Activated naive CD8-positive, alpha-beta T cell (primary cell): Measurements from ENCODE around the gene RXFP4.
"Not testable (repeated sequence)": the region's sequence is repeated elsewhere in the genome, so short reads cannot be mapped to it uniquely, and the experiment has no call there.

Experiments used
- H3K27ac Mint-ChIP-seq: one replicate; pipeline ENCODE4 v1.8.0; 2021; ENCODE audit warnings: mixed read lengths
- H3K27me3 Mint-ChIP-seq: one replicate; pipeline ENCODE4 v1.8.0; 2021; ENCODE audit warnings: mixed read lengths
- H3K36me3 Mint-ChIP-seq: one replicate; pipeline ENCODE4 v1.8.0; 2021; ENCODE audit warnings: mixed read lengths
- H3K4me1 Mint-ChIP-seq: one replicate; pipeline ENCODE4 v1.8.0; 2021; ENCODE audit warnings: low read depth, mixed read lengths
- H3K4me3 Mint-ChIP-seq: one replicate; pipeline ENCODE4 v1.8.0; 2021; ENCODE audit warnings: mild to moderate bottlenecking, mixed read lengths
- H3K9me3 Mint-ChIP-seq: one replicate; pipeline ENCODE4 v1.8.0; 2021; ENCODE audit warnings: low read depth, mixed read lengths

The RXFP4 gene

DNA sequence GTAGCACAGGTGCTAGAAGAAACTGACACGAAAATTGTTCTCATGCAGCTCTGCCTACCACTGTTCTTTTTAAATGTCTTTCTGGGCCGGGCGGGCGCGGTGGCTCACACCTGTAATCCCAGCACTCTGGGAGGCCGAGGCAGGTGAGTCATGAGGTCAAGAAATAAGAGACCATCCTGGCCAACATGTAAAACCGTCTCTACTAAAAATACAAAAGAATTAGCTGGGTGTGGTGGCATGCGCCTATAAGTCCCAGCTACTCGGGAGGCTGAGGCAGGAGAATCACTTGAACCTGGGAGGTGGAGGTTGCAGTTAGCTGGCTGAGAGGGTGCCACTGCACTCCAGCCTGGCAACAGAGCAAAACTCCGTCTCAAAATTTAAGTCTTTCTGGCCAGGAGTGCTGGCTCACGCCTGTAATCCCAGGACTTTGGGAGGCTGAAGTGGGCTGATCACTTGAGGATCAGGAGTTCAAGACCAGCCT lies 29.3 kb upstream of the RXFP4 start:
- Mint-ChIP-seq H3K4me1 (peaks cover 26% of the 10 kb centered on the region), H3K27me3 (no peaks in the 10 kb centered on the region), H3K9me3 (no peaks in the 10 kb centered on the region), H3K27ac (peak overlapping the region; percentile 93), H3K4me3 (peak overlapping the region; percentile 91), H3K36me3 (peaks cover 9% of the 10 kb centered on the region)

DNA sequence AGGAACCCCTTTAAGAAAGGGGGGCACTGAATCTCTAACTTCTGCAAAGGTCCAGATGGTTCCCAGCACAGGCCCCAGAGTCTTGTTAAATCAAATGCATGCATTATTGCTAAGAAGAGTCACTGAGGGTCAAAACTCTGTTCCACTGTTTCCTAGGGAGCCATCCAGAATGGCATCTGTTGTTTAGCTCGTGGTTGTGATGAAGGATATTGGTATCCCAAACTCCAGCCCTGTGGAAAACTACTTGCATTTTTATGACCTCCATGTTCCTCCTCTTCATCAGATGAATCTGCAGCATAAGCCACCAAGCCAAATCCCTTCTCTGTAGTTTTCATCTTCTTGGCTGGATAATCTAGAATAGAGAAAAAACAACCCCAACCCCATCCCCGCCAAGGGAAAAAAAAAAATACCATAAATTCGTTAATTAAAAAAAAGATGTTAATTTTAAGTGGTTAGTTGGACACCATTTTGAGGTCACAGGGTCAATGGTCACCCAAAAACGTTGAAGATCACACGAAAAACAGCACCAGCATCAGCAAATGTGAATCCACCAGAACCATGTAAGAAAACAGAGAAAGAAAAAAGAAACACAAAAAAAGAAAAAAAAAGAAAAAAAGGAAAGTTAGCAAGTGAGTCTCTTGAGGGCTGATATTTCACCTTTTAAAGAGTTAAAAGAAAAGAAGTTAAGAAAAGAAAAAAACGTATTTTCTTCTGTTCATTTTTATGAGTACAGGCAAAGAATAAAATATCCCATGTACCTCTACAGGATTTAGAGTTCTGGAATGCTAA lies 27.3 kb upstream of the RXFP4 start:
- peaks cover 9% of the 10 kb centered on the region for H3K36me3 Mint-ChIP-seq
- no peak overlapping the region for H3K4me3 Mint-ChIP-seq
- peak overlapping the region; percentile 68 for H3K27ac Mint-ChIP-seq
- H3K4me1 Mint-ChIP-seq, result peaks cover 23% of the 10 kb centered on the region
- H3K9me3 Mint-ChIP-seq, result no peaks in the 10 kb centered on the region
- H3K27me3 Mint-ChIP-seq, result no peaks in the 10 kb centered on the region

DNA sequence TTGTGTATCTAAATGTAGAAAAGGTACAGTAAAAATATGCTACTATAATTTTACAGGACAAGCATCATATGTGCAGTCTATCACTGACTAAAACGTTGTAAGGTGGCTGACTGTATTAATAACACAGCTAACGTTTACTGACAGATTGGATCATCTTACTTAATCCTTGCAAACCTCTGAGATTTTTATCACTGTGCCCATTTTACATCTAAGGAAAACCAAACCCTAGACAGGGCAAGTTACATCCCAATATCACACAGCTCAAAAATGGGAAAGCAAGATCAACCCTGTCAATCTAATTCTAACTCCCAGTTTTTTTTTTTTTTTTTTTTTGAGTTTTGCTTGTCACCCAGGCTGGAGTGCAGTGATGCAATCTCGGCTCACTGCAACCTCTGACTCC lies 22.8 kb upstream of the RXFP4 start:
- peaks cover 4% of the 10 kb centered on the region for H3K4me1 Mint-ChIP-seq
- no peaks in the 10 kb centered on the region for H3K9me3 Mint-ChIP-seq
- peak overlapping the region; percentile 22 for H3K27ac Mint-ChIP-seq
- H3K4me3 Mint-ChIP-seq, result no peak overlapping the region
- H3K36me3 Mint-ChIP-seq, result peaks cover 6% of the 10 kb centered on the region
- no peaks in the 10 kb centered on the region for H3K27me3 Mint-ChIP-seq

DNA sequence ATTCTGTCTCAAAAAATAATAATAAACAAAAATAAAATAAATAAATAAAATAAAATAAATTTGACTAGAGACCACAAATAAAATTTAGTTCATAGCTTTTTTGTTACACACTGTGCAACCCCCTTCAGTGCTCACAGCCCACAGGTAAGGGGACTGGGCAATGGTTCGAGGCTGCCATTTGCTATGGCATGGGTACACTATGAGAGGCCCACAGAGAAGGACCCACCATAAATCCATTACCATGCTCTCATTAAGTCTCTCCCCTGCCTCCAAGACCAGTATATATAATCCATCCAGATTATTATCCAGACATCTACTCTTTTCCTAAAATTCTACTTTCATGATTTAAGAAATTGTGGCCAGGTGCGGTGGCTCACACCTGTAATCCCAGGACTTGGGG lies 21.6 kb upstream of the RXFP4 start:
- Mint-ChIP-seq H3K36me3 (peaks cover 4% of the 10 kb centered on the region), H3K4me3 (no peak overlapping the region), H3K27ac (no peak overlapping the region), H3K27me3 (no peaks in the 10 kb centered on the region), H3K9me3 (no peaks in the 10 kb centered on the region), H3K4me1 (peaks cover 4% of the 10 kb centered on the region)

DNA sequence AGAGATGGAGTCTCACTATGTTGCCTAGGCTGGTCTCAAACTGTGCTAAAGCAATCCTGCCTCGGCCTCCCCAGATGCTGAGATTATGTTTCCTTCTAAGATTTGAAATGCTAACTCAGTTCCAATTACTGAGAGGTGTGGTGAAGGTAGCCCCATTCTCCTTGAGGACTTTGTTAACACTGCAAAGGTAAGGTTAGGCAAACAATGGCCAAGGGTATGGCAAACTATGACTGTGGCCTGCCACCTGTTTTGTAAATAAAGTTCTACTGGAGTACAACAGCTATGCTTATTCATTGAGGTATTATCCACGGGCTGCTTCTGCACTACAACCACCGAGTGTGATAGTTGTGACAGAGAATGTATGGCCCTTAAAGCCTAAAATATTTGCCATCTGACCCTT lies 20.7 kb upstream of the RXFP4 start:
- Mint-ChIP-seq H3K36me3 (peaks cover 6% of the 10 kb centered on the region), H3K27ac (no peak overlapping the region), H3K27me3 (no peaks in the 10 kb centered on the region), H3K4me1 (peaks cover 4% of the 10 kb centered on the region), H3K4me3 (no peak overlapping the region), H3K9me3 (no peaks in the 10 kb centered on the region)

DNA sequence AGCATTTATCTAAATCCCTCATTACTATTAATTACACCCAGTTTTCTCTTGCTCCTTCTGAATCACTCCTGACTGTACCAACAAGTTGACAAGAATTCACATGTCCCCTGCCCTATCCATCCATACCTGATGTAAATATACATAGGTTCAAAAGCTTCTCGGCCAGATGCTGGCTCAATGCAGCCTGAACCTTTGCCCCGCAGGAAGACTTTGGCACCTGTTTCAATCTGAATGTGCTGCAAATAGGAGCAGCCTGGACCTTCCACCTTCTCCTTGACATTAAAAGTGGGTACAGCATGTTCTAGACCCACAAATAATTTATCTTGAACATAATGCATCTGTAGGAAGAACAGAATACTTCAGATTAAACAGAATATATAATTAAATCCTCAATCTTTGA lies 15.9 kb upstream of the RXFP4 start:
- H3K27ac Mint-ChIP-seq, result no peak overlapping the region
- H3K4me3 Mint-ChIP-seq, result no peak overlapping the region

DNA sequence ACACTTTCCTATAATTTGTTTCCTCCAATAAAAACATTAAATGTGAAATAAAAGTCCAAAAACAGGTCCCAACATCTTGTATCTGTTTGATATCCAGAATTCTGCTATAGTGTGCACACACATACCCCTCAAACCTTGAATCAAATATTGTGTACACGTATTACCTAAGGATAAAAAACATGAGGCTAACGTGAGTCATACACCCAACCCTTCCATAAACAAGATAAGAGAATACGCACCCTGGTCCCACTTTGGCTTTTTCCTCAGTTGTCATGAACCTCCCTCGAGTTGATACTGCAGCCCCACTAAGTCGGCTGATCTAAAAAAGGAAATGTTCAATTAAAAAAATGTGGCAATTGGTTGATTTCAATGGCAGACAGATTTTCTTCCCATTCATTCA lies 12.4 kb upstream of the RXFP4 start:
- peaks cover 40% of the 10 kb centered on the region for H3K4me1 Mint-ChIP-seq
- H3K36me3 Mint-ChIP-seq, result peaks cover 13% of the 10 kb centered on the region
- no peak overlapping the region for H3K4me3 Mint-ChIP-seq
- peak overlapping the region; percentile 13 for H3K27ac Mint-ChIP-seq
- H3K9me3 Mint-ChIP-seq, result no peaks in the 10 kb centered on the region
- H3K27me3 Mint-ChIP-seq, result no peaks in the 10 kb centered on the region

More for the DNA sequence above, 15.9 kb upstream of the RXFP4 start:
- Mint-ChIP-seq H3K9me3 (no peaks in the 10 kb centered on the region), H3K4me1 (peaks cover 19% of the 10 kb centered on the region), H3K27me3 (no peaks in the 10 kb centered on the region), H3K36me3 (peaks cover 16% of the 10 kb centered on the region)

DNA sequence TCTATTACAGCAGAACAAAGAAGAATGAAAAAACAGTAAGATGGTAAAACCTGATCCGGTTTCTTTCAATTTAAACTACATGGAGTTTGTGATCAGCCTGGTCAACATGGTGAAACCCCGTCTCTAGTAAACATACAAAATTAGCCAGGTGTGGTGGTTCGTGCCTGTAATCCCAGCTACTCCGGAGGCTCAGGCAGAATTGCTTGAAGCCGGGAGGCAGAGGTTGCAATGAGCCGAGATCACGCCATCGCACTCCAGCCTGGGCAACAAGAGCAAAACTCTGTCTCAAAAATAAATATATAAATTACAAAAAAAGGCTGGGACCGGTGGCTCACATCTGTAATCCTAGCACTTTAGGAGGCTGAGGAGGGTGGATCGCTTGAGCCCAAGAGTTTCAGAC lies 10.7 kb upstream of the RXFP4 start:
- H3K9me3 Mint-ChIP-seq, H3K4me3 Mint-ChIP-seq, H3K27me3 Mint-ChIP-seq: not testable (repeated sequence)
- peaks cover 11% of the 10 kb centered on the region for H3K36me3 Mint-ChIP-seq
- peaks cover 40% of the 10 kb centered on the region for H3K4me1 Mint-ChIP-seq
- peak overlapping the region; percentile 70 for H3K27ac Mint-ChIP-seq

DNA sequence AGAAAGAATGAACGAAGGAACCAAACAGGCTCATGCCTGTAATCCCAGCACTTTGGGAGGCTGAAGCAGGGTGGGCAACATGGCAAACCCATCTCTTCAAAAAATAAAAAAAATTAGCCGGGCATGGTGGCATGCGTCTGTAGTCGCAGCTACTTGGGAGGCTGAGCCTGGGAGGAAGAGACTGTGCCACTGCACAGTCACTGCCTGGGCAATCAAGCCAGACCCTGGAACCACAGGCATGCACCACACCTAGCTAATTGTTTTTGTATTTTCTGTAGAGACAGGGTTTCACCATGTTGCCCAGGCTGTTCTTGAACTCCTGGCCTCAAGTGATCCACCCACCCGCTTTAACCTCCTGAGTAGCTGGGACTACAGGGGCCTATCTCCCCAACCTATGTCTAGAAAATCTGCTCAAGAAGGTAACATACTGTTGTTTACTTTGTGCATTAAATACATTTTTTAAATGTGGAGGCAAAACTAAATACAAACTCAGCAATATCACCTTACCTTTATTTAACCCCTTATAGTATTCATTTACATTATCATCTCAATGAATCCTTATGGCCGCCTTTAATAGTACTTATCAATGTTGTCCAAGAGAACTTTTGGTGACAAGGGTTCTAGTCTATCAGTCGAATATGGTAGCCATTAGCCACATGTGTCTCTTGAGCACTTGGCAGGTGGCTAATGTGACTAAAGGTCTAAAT lies 10.0 kb upstream of the RXFP4 start:
- H3K27me3 Mint-ChIP-seq, result no peaks in the 10 kb centered on the region
- H3K4me3 Mint-ChIP-seq, result no peak overlapping the region
- peak overlapping the region; percentile 64 for H3K27ac Mint-ChIP-seq

DNA sequence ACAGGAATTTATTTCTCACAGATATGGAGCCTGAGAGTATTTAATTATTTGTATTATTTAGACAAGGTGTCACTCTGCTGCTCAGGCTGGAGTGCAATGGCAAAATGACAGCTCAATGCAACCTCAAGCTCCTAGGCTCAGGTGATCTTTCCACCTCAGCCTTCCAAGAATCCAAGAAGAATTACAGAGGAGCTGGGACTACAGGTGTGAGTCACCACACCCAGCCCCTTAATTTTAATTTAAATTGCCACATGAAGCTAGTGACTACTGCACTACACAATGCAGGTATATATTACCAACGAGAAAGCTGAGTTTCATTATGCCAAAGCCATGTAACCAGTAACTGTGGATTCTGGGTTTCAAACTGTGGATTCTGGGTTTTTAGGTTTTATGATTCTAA lies 9.4 kb upstream of the RXFP4 start:
- H3K27me3 Mint-ChIP-seq, result no peaks in the 10 kb centered on the region
- H3K4me1 Mint-ChIP-seq, result peaks cover 40% of the 10 kb centered on the region
- no peak overlapping the region for H3K4me3 Mint-ChIP-seq
- H3K9me3 Mint-ChIP-seq, result no peaks in the 10 kb centered on the region
- peaks cover 7% of the 10 kb centered on the region for H3K36me3 Mint-ChIP-seq
- peak overlapping the region; percentile 64 for H3K27ac Mint-ChIP-seq

More for the DNA sequence above, 10.0 kb upstream of the RXFP4 start:
- peaks cover 8% of the 10 kb centered on the region for H3K36me3 Mint-ChIP-seq
- no peaks in the 10 kb centered on the region for H3K9me3 Mint-ChIP-seq
- peaks cover 40% of the 10 kb centered on the region for H3K4me1 Mint-ChIP-seq

DNA sequence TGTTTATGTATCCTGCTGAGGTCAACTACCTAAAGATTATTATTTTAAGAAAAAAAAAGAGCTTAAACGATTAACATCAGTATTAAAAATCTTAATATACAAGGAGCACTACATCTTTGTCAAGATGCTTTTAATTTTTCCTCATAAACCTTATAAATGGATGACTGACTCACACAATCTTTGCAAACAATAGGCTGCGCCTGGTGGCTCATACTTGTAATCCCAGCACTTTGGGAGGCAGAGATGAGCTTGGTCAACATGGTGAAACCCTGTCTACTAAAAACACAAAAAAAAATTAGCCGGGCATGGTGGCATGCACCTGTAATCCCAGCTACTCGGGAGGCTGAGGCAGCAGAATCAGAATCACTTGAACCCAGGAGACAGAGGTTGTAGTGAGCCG lies 9.0 kb upstream of the RXFP4 start:
- peak overlapping the region; percentile 64 for H3K27ac Mint-ChIP-seq
- peaks cover 40% of the 10 kb centered on the region for H3K4me1 Mint-ChIP-seq
- H3K4me3 Mint-ChIP-seq, result no peak overlapping the region
- H3K36me3 Mint-ChIP-seq, result peaks cover 6% of the 10 kb centered on the region
- H3K9me3 Mint-ChIP-seq, result no peaks in the 10 kb centered on the region
- no peaks in the 10 kb centered on the region for H3K27me3 Mint-ChIP-seq

DNA sequence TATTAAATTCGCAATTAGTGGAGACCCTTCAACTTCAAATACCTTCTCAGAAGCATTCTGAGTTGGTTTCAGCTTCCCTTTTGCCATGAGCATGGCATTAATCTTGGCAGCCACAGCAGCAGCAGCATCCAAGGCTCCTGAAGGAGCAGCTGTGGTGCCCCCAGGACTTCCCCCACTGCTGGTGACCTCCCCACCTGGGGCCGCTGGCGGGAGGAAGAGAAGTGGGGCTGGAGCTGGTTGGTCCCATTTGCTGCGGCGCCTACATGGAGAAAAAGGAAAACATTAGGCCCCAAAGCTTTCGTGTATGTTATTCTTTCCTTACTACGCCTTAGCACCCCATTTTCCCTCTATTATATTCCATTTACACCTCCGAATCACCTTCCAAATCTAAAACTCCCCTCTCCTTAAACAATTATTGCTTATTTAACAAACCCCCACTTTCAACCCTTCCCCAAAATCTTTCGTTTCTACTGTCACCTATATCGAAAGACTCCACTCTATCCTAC lies 7.8 kb upstream of the RXFP4 start:
- Mint-ChIP-seq H3K9me3 (no peaks in the 10 kb centered on the region), H3K27ac (no peak overlapping the region), H3K36me3 (peaks cover 6% of the 10 kb centered on the region), H3K27me3 (no peaks in the 10 kb centered on the region), H3K4me1 (peaks cover 46% of the 10 kb centered on the region), H3K4me3 (no peak overlapping the region)

DNA sequence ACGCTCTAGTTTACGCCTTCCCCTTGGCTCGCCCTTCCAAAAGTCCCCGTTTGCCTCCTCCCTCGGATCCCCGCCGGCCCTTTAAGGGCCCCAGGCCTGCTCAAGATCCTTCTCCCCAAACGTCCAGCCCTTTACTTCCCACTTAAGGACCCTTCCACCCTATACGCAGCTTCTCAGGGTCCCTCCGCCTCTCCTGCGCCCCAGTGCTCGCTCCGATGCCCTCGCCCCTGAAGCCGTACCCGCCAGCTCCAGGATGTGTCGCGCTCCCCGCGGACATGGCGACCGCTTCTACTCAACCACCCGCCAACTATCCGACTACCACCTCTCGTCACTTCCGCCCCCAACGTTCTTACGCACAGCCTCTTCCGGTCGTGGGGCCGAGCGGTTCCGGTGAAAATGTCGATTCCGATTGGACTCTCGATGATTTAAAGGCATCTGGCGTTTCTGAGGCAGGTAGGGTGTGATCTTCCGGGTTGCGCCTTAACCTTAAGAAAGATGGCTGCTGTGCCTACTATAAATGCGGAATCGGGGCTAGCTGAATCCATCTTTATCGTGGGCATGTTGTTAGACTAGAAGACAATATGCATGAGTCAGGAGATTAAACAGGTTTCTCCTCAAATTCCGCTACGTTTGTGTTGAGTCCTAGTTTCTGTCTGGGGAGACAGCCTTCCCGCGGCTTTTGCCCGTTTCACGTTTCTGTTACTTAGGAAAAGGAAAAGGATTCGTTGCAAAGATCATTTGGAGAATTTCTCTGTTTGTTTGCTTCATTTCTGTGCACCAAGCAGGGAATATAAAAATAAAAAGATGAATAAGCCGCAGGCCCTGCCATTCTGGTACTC lies 7.1 kb upstream of the RXFP4 start, which contains the start of gene KHDC4:
KHDC4 (minus strand) TSS at position 317 of the 839 bp plus-strand sequence; CDS start at position 277, 40 bp downstream.
- H3K9me3 Mint-ChIP-seq, result no peaks in the 10 kb centered on the region
- no peak within 1 kb of the TSS for H3K4me3 Mint-ChIP-seq
- no peak within 1 kb of the TSS for H3K27ac Mint-ChIP-seq
- H3K27me3 Mint-ChIP-seq, result no peaks in the 10 kb centered on the region
- peaks cover 6% of the 10 kb centered on the region for H3K36me3 Mint-ChIP-seq
- H3K4me1 Mint-ChIP-seq, result peaks cover 42% of the 10 kb centered on the region

DNA sequence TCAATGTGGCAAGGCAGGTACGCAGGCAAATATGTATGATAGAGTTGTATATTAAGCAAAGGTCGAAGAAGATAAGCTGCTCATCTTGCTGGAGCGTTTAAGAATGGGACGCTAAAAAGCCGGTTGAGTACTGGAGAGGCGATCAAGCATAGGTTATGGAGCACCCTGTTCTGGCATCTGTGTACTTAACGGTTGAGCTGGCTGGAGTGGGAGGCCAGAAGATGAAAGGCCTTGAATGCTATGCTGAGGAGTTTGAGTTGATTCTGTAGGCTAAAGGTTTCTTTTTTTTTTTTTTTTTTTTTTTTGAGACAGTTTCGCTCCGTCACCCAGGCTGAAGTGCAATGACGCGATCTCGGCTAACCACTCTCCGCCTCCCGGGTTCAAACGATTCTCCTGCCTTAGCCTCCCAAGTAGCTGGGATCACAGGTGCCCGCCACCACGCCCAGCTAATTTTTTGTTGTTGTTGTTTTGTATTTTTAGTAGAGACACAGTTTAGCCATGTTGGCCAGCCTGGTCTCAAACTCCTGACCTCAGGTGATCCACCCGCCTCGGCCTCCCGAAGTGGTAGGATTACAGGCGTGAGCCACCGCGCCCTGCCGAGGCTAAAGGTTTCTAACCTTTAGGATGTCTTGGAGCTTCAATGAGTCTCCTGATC lies 6.4 kb upstream of the RXFP4 start:
- Mint-ChIP-seq H3K36me3 (peaks cover 4% of the 10 kb centered on the region), H3K27ac (no peak overlapping the region)

More for the DNA sequence above, 6.4 kb upstream of the RXFP4 start:
- Mint-ChIP-seq H3K4me3 (no peak overlapping the region), H3K4me1 (peaks cover 42% of the 10 kb centered on the region), H3K27me3 (no peaks in the 10 kb centered on the region), H3K9me3 (no peaks in the 10 kb centered on the region)
